SK-N-SH treated with all-trans-retinoic acid at 6 μM for 48 hours (cell line): ENCODE results near the gene OBSCN.

Source experiments
- ARNTL ChIP-seq: fragments of 450-650 bp; formaldehyde crosslinking; IDR thresholded peaks from 2 replicates; pipeline ENCODE4 v1.5.0; 2020; ENCODE audit warnings: low read depth, mild to moderate bottlenecking, moderate library complexity, borderline replicate concordance
- CREB5 ChIP-seq: fragments of 250-450 bp; sonication (Bioruptor Pico); IDR thresholded peaks from 2 replicates; pipeline ENCODE4 v1.5.1; 2020; ENCODE audit warnings: low read depth, mild to moderate bottlenecking, moderate library complexity
- ISL1 ChIP-seq: fragments of 250-450 bp; sonication (Bioruptor Pico); IDR thresholded peaks from 2 replicates; pipeline ENCODE4 v2.1.2; 2022; ENCODE audit warnings: mild to moderate bottlenecking, moderate library complexity
- POU6F1 ChIP-seq: fragments of 250-450 bp; sonication (Bioruptor Pico); IDR thresholded peaks from 2 replicates; pipeline ENCODE4 v1.8.0; 2021; ENCODE audit warnings: low read depth, mild to moderate bottlenecking, moderate library complexity, borderline replicate concordance
- ZFP3 ChIP-seq: fragments of 250-450 bp; sonication (Bioruptor Pico); IDR thresholded peaks from 2 replicates; pipeline ENCODE4 v1.5.0; 2020; ENCODE audit warnings: mild to moderate bottlenecking, moderate library complexity
- ZNF565 ChIP-seq: fragments of 450-650 bp; formaldehyde crosslinking; conservative IDR thresholded peaks from 2 replicates; pipeline ENCODE4 v1.5.0; 2020; ENCODE audit warnings: low read depth, mild to moderate bottlenecking, moderate library complexity
- ZNF70 ChIP-seq: fragments of 450-650 bp; formaldehyde crosslinking; IDR thresholded peaks from 2 replicates; pipeline ENCODE4 v1.5.0; 2020; ENCODE audit warnings: mild to moderate bottlenecking, moderate library complexity
- TF ChIP-seq, protein P1 (sequence below): fragments of 250-450 bp; sonication (Bioruptor Pico); IDR thresholded peaks from 2 replicates; pipeline ENCODE4 v1.5.1; 2021; ENCODE audit warnings: mild to moderate bottlenecking, moderate library complexity

DNA sequence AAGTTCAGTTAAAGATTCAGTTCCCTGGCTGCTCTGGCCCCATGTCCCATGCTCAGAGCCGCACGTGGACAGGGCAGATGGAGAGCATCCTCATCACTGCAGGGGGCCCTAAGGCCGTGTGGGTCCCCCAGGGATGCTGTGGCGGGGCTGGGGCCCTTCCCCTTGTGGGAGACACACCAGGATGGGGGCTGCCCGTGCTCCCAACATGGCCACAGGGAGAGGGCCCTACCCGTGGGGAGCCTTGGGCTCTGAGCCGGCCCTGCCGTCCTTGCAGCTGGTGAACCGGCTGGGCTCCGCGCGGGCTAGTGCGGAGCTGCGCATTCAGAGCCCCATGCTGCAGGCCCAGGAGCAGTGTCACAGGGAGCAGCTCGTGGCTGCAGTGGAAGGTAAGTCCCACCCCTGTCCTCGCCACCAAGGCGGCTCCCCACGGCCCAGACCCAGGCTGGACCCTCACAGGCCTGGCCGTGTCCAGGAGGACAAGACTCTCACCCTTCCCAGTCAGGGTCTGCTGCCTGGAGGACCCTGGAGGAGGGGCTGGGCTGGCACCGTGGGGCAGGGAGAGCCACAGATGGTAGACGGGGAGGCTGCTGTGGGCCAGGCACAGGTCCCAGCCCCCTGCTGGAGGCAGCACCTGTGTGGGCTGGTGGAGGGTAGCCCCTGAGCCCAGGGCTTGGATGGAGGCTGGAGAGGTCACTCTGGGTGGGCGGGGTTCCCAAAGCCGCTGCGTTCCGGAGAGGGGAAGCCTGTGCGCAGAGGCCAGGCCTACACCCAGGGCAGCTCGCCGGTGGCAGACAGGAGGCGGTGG is 145.0 kb downstream of the OBSCN start:
- TF ChIP-seq, protein P1, sequence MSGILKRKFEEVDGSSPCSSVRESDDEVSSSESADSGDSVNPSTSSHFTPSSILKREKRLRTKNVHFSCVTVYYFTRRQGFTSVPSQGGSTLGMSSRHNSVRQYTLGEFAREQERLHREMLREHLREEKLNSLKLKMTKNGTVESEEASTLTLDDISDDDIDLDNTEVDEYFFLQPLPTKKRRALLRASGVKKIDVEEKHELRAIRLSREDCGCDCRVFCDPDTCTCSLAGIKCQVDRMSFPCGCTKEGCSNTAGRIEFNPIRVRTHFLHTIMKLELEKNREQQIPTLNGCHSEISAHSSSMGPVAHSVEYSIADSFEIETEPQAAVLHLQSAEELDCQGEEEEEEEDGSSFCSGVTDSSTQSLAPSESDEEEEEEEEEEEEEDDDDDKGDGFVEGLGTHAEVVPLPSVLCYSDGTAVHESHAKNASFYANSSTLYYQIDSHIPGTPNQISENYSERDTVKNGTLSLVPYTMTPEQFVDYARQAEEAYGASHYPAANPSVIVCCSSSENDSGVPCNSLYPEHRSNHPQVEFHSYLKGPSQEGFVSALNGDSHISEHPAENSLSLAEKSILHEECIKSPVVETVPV (CRISPR knock-in tag), result no peak
- no peak for TF ChIP-seq ISL1 (CRISPR knock-in tag)
- TF ChIP-seq ZNF565 (CRISPR knock-in tag), result no peak
- TF ChIP-seq CREB5, result no peak
- TF ChIP-seq POU6F1, result no peak
- TF ChIP-seq ARNTL (CRISPR knock-in tag), result no peak
- no peak for TF ChIP-seq ZNF70 (CRISPR knock-in tag)
- TF ChIP-seq ZFP3, result no peak
